Superior temporal gyrus (tissue), 1 donor: ENCODE data around the gene MMP13.
A peak's percentile ranks its signal among the peaks of the same experiment; 100 is the strongest.
"Not testable (repeated sequence)": the region's sequence is repeated elsewhere in the genome, so short reads cannot be mapped to it uniquely, and the experiment has no call there.

ENCODE experiments used
- DNase-seq: peaks from one replicate; pipeline ENCODE4 v3.0.0-alpha.2; 2016; ENCODE audit errors: extremely low spot score

Gene MMP13

GRCh38 chr11:102955624-102956023 is at the start of gene MMP13:
MMP13 (minus strand) TSS chr11:102955732; CDS start chr11:102955705, 27 bp downstream.
- DNase-seq: no peak

DNA sequence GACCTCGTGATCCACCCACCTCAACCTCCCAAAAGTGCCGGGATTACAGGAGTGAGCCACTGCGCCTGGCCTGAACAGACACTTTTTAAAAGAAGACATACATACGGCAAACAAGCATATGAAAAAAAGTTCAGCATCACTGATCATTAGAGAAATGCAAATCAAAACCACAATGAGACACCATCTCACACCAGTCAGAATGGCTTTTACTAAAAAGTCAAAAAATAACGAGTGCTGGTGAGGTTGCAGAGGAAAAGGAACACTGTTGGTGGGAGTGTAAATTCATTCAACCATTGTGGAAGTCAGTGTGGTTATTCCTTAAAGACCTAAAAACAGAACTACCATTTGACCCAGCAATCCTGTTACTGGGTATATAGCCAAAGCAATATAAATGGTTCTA is 48.7 kb upstream of the MMP13 start:
- not testable (repeated sequence) for DNase-seq

DNA sequence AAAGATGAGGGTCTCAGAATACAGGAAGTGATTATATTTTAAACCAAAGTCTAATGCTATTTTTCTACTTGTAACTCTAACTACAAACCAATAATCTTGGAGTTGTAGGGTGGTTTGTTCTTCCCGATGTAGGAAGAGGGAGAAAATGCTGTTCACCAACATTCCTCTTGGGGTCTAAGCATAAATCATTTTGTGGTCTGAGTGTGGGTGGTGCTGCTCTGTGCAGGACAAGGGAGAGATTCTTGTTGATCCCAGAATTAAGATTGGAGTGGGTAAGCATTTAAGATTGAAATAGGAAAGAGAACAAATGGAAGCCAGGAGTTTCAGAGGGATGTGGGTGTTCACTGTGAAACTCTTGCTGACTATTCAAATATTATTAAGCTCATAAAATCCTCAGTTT is 38.6 kb upstream of the MMP13 start:
- DNase-seq: no peak

GRCh38 chr11:102991776-102992175 is 36.2 kb upstream of the MMP13 start:
- DNase-seq: no peak

- no peak for DNase-seq
Observed at GRCh38 chr11:102990145-102990544, 34.6 kb upstream of the MMP13 start.

DNA sequence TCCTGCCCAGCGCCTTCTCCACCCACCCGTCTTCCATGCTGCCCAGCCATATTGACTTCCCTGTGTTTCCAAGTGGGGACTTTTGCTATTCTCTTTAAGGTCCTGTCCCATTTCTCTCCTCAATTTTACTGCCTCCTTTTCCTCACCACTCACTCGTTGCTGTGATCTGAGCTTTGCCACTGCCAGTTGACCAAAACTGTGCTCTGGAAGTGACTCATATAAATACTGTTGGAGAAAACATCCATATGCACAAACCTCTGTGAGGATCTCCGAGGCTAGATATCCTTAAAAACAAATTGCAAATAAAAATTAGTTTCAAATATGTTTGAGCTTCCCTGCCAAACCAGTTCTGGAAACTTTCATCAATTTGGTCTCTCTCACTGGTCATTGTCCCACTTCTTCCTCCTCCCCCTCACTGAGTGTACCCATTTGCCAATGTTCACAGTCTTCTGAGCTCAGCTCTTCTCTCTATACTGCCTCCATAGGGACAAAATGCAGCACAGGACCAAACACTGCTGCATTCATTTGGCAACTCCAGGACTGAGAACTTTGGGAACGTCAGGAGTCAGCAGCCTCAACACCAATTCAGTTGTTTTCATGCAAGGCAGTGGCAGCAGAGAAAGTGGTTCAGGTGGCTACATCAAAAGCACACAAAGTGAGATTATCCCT is 34.0 kb upstream of the MMP13 start:
- DNase-seq: no peak

DNA sequence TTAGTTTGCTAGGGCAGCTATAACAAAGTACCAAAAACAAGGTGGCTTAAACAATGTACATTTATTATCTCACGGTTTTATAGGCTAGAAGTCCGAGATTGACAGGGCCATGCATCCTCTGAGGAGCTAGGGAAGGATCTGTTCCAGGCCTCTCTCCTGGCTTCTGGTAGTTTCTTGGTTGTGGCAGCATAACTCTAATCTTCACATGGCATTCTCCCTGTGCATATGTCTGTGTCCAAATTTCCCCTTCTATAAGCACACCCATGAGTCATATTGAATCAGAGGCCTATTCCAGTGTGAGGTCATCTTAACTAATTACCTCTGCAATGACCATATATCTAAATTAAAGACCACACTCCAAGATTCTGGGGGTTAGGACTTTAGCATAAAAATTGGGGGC is 31.3 kb upstream of the MMP13 start:
- DNase-seq: no peak

DNA sequence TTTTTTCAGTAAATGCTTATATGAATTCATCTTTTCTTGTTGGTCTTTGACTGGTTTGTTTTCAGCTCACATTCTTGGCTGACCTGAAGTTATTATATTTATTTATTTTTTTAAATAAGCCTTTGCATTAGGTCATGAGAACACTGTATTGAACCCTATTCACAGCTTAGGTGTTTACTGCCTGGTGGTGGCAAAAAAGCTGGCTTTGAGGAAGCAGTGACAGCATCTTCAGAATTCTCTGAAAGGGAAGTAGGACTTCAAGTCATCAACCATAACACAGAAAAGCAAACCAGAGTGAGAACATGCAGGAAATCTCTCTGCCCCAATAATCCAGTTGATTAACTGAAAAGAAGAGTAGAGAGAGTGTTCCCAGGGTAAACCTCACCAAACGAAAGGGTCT is 30.3 kb upstream of the MMP13 start:
- no peak for DNase-seq

DNA sequence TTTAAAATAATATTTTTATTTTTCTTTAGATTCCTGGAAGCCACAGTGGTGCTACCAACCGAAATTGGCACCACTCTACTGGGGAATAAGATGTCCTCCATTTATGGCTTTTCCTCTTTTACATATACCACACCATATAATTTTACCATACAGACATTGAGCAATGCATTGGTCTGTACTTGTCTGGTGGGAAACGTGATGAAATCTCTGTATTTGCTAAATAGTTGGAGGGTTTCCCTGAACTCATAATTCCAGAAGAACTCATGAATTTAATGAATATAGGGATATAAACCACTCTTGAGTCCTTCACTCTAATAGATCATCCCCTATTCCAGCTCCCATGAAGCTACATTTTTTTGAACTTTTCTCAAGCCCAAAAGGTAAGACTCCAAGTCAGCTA is 28.0 kb upstream of the MMP13 start:
- DNase-seq: no peak

DNA sequence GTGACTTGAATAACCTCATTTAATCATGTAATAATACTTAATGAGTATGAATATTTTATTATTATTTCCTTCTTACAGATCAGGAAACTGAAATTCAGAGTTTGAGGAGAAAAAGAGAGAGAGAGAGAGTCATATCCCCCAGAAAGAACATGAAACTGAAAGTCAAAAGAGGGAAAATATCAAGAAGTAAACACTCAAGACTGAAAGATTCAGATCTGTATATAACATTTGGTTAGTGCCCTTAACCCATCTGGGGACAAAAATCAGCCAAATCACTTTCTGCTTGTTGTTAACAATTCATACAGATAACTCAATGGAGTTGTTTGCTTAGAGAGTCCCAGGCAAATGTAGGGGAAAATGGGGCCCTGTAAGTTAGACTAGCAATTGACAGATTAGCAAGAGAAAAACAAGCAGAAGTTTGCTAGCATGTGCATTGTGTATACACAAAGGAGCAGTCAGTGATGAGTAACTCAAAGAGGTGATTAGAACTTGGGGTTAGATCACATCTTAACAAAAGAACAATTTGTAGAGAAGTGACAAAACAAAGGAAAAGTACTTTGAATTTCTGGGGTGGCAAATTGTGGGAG is 25.9 kb upstream of the MMP13 start:
- no peak for DNase-seq

DNA sequence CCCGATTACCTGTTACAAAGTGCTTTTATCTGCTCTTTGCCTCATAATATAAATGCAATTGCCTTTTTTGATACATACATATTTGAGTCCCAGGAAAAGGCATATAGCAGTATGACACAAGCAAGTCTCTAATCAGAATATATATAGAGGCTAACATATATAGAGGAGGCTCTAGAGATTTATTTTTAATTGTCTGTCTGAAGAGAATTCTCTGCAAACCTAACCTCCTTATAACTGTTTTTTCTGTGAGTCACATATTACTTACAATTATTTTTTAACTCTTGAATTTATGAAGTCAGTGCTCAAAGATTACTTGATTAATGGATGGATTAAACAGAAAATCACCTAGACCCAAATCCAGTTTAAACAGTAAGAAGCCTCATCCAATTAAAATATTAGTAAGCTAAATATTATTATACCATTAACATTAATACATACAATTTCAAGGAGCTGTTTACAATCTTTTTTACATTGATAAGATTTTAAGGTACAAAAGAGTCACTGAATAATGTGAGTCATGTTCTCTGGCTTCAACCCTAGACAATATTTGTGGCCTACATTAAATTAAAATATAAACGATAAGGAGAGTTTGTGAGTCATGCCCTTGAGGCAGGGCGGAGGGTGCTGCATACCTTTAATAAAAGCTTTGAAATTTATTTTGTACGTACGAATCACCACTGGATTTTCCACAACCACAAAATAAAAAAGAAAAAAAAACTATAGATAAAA is 19.2 kb upstream of the MMP13 start:
- DNase-seq: no peak

DNA sequence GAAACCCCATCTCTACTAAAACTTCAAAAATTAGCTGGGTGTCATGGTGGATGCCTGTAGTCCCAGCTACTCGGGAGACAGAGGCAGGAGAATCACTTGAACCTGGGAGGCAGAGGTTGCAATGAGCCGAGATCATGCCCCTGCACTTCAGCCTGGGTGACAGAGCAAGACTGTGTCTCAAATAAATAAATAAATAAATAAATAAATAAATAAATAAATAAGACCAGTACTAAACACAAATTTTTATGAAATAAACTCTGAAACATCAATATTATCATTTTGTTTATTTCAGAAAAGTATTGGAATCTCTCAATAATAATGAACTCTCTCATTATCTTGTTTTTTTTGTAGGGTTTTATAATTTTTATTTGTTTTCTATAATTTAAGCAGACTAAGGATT is 18.2 kb upstream of the MMP13 start:
- not testable (repeated sequence) for DNase-seq

DNA sequence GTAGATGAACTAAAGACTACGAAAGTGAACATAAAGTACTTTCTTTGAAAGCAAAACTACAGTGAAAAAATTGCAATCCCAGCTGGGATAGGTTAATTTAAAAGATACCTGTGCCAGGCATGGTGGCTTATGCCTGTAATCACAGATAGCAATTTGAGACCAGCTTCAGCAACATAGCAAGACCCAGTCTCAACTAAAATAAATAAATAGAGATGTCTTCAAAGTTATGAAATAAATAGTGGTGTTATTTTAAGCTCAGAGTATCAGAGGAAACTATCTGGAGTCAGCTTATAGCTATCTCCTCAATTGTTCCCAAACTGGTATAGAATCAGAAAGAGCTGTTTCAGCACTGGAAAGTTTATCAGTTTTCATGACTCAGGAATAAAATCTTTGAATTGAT is 17.3 kb upstream of the MMP13 start:
- no peak for DNase-seq

- DNase-seq: no peak
Observed at GRCh38 chr11:102971766-102972165, 16.2 kb upstream of the MMP13 start.

DNA sequence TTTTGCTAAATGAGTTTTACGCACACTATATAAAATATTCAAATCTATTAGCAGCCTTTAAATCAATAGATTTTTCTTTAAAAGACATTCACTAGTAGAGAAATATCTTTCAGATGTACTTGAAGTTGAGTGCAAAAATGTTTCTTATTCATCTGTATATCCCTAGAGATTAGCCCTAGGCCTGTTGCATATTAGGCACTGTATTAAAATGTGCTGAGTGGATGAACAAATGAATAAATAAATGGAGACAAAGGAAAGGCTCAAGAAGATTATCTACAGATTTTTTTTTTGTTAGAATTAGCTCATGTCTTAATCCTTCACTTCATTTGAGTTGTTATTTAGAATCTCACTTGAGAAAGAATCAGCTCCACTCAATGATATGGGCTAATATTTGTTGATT is 12.0 kb upstream of the MMP13 start:
- no peak for DNase-seq

DNA sequence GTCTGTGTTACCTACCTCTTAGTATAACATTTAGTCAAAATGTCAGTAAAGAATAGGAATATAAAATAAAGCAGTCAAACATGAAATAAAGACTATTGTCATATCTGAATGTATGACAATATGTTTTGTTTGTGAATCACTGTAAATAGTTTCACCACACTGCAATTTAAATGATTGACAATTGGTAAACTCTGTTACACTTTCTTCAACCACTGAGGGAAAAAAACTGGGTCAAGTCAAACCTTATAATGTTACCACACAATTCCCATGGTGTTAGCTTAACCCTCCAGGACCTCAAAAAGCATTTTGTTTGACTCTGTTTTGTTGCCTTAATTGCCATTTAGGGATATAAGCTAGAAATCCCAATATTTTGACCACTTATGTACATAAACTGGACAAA is 10.5 kb upstream of the MMP13 start:
- no peak for DNase-seq

DNA sequence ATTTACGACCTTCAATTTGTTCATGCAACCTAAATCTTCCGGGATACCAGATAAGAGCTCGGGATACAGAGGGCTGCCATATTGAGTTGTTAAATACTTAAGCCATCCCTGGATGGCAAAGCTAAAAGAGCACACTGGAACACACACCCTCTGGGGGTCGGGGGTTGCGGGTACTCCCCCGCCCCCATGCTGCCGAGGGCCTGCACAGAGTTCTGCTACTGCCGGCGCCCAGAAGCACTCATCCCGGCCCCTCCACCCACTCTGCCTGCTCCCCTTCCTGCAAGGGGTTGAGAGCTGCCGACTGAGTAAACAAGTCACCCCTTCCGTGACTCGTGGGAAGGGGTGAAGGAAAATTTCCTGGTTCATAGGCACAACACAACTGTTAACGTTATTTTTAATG is 9.3 kb upstream of the MMP13 start:
- DNase-seq: no peak

- no peak for DNase-seq
Observed at GRCh38 chr11:102957953-102958352, 2.4 kb upstream of the MMP13 start.

DNA sequence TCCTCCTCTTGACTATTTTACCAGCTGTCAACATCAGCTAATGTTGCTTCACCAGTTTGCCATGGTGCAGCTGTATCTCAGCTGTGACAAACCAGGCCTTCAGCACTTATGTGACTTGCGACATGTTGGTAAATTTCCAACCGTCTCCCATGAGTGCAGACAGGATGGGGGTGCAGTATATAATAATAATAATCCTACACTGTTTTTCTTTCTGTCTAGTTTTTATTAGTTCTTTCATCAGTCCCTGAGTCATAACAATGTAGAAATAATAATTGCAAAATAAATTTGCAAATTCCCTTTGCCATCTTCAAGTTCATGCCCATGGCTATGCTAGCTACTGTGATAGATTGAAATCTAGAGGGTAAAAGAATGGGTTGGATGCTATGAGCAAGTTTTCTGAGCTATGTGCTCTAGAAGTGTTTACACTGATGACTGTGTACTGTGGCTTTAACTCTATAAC is 4.9 kb downstream of the MMP13 start:
- no peak for DNase-seq

- no peak for DNase-seq
Observed at GRCh38 chr11:102946237-102946636, 9.3 kb downstream of the MMP13 start.

DNA sequence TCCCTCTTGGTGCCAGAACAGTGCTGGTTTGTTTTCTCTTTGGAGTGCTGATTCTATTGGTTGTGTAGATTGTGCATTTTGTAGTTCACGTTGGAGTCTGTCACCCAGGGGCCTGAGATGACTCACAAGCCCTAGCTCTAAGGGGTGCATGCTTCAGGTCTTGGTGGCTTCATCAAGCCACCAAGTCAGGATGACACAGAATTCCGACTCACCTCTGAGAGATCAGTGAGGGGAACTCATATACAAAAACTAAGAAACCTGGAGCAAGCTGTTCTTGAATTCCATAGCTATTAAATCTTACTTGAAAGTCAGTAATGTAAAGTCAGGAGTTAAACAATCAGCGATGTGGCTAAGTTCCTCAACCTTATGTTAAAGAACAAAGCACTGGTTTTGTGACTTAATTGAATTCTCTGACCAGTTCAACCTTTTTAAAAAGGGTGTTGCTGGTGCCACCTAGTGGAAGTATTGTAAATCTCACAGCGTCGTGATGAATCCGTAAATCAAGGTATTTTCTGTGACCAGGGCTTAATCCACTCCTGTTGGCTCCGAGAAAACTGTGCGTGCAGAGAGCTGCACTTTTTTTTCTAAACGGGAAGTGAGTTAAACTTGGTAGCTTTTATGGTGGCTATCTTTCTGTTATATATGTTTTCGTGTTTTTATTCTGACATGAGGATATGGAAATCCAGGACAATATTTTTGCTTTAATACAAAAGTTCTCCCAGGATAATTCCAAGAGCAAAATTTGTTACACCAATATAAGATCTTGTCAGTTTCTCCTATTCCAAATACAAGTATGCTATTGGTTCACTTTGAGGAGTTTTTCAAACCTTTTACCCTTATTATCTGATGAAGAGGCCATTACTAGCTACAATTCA is 14.6 kb downstream of the MMP13 start:
- peak; percentile 85 for DNase-seq

DNA sequence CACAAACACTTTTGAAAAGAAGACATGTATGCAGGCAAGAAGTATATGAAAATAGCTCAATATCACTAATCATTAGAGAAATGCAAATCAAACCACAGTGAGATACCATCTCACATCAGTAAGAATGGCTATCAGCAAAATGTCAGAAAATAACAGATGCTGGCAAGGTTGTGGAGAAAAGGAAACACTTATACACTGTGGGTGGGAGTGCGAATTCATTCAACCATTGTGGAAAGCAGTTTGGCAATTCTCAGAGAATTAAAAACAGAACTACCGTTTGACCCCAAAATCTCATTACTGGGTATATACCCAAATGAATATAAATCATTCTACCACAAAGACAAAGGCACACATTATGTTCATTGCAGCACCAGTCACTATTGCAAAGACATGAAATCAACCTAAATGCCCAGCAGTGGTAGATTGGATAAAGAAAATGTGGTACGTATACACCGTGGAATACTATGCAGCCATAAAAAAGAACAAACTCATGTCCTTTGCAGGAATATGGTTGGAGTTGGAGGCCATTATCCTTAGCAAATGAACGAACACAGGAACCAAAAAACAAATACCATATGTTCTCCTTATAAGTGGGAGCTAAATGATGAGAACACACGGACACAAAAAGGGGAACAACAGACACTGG is 18.5 kb downstream of the MMP13 start:
- no peak for DNase-seq
